ENCODE results near the gene SNX11.
"Not testable (repeated sequence)": the region's sequence is repeated elsewhere in the genome, so short reads cannot be mapped to it uniquely, and the experiment has no call there.

Gene SNX11

GRCh38 chr17:48074322-48075081 is 33.1 kb upstream of the SNX11 start:
- TF ChIP-seq CTCF (IDR thresholded peaks at IDR 0.05; ENCODE audit: low read depth, low read length, missing control alignments), result peak; percentile 70
- no peak for DNase-seq (ENCODE audit: low read depth)
- H3K4me3 ChIP-seq (ENCODE audit: low read depth, low read length), result no peak overlapping the region

DNA sequence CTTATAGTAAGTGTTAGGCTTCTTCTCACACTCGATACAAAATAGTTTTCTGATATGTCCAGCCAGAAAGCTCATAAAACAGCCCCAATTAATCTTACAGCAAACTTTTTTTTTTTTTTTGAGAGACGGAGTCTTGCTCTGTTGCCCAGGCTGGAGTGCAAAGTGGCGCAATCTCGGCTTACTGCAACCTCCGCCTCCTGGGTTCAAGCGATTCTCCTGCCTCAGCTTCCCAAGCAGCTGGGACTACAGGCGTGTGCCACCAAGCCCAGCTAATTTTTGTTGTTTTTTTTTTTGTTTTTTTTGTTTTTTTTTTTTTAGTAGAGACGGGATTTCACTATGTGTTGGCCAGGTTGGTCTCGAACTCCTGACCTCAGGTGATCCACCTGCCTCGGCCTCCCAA is 30.4 kb upstream of the SNX11 start:
- not testable (repeated sequence) for H3K4me3 ChIP-seq (ENCODE audit: low read depth, low read length); DNase-seq (ENCODE audit: low read depth)

GRCh38 chr17:48081858-48082257 is 25.7 kb upstream of the SNX11 start:
- H3K4me3 ChIP-seq (ENCODE audit: low read depth, low read length), result no peak overlapping the region
- no peak for TF ChIP-seq CTCF (IDR thresholded peaks at IDR 0.05; ENCODE audit: low read depth, low read length, missing control alignments)
- no peak for DNase-seq (ENCODE audit: low read depth)

DNA sequence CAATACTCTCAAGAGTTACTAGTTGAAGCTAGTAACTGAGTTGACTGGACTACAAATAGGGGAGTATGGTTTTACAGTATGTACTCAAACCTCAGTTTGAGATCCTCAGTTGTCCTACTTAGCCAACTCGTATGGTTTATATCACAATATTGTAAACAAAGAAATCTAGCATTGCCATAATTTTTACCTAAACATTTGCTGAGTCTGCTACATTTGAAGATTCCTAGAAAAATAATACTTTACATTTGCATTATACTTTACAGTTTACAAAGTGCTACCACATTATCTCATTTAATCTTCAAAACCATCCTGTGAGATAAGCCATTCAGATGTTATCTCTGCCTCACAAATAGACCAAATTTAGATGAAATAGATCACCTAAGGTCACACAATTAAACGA is 22.6 kb upstream of the SNX11 start:
- TF ChIP-seq CTCF (IDR thresholded peaks at IDR 0.05; ENCODE audit: low read depth, low read length, missing control alignments), result no peak
- DNase-seq (ENCODE audit: low read depth), result no peak
- no peak overlapping the region for H3K4me3 ChIP-seq (ENCODE audit: low read depth, low read length)

DNA sequence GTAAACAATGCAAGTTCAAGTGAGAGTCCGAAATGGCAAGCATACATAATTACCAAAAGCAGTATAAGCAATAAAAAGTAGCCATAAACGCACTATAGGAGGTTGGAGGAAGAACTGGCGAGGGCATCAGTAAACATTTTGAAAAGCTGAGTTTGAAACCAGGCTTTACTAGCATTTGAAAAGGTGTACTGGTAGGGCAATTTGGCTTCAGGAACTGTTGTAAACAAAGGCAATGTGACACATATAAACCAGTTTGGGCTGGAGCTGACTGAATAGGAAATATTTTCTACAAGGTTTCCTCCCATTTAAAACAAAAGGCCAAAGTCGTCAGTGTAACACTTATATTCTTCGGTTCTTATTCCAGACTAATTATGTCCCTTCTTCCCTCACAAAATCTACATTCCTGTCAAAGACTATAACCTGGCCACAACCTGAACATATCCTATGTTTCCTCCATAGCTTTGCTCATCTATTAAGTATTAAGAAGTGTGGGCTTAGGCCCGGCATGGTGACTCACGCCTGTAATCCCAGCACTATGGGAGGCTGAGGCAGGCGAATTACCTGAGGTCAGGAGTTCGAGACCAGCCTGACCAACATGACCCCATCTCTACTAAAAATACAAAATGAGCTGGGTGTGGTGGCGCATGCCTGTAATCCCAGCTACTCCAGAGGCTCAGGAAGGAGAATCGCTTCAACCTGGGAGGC is 14.1 kb upstream of the SNX11 start:
- no peak for DNase-seq (ENCODE audit: low read depth)
- H3K4me3 ChIP-seq (ENCODE audit: low read depth, low read length), result no peak overlapping the region
- no peak for TF ChIP-seq CTCF (IDR thresholded peaks at IDR 0.05; ENCODE audit: low read depth, low read length, missing control alignments)

DNA sequence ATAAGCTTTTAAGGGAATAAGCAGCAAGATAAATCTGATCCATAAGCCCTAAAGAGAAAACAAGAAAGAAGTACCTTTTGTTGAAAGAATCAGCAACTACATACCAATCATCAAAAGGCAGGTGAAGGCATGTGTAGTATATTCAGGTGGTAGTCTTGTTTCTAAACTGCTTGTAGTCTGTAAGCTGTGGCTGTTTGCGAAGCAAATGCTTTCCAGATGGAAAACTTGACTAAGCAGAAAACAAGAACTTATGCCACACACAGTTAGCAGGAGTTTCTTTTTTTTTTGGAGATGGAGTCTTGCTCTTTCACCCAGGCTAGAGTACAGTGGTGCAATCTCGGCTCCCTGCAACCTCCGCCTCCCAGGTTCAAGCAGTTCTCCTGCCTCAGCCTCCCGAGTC is 12.0 kb upstream of the SNX11 start:
- H3K4me3 ChIP-seq (ENCODE audit: low read depth, low read length), result no peak overlapping the region

DNA sequence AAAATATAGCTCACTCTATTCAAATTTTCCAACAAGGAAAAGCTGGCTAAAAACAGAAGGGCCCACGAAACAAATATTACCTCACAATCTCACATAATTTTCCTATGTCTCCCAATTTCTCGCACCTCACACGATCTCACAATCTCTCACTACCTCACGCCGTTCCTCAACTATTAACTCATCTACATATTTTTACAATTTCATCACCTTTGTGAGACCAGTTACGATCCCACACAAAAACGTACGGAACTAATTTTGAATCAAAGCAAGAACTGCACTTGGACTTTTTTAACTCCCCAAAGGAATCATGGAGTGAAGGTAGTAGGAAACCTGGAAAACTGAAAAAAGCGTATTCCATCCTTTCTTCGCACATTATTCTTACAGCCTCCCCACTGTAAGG is 7.4 kb upstream of the SNX11 start:
- DNase-seq (ENCODE audit: low read depth), result no peak
- TF ChIP-seq CTCF (IDR thresholded peaks at IDR 0.05; ENCODE audit: low read depth, low read length, missing control alignments), result no peak
- peak overlapping the region; percentile 95 for H3K4me3 ChIP-seq (ENCODE audit: low read depth, low read length)

More for the DNA sequence above, 12.0 kb upstream of the SNX11 start:
- DNase-seq (ENCODE audit: low read depth), result no peak
- no peak for TF ChIP-seq CTCF (IDR thresholded peaks at IDR 0.05; ENCODE audit: low read depth, low read length, missing control alignments)
